Measurements from ENCODE around the gene CDH8.

Gene CDH8

GRCh38 chr16:61946019-61946418 lies 90.2 kb downstream of the CDH8 start:
- TF ChIP-seq, protein P1, sequence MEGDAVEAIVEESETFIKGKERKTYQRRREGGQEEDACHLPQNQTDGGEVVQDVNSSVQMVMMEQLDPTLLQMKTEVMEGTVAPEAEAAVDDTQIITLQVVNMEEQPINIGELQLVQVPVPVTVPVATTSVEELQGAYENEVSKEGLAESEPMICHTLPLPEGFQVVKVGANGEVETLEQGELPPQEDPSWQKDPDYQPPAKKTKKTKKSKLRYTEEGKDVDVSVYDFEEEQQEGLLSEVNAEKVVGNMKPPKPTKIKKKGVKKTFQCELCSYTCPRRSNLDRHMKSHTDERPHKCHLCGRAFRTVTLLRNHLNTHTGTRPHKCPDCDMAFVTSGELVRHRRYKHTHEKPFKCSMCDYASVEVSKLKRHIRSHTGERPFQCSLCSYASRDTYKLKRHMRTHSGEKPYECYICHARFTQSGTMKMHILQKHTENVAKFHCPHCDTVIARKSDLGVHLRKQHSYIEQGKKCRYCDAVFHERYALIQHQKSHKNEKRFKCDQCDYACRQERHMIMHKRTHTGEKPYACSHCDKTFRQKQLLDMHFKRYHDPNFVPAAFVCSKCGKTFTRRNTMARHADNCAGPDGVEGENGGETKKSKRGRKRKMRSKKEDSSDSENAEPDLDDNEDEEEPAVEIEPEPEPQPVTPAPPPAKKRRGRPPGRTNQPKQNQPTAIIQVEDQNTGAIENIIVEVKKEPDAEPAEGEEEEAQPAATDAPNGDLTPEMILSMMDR (conservative IDR thresholded peaks at IDR 0.05; ENCODE audit: control insufficient read depth, insufficient read depth, low read depth, low read length): no peak
- DNase-seq (ENCODE audit: low read depth): no peak
- H3K4me3 ChIP-seq (ENCODE audit: control insufficient read depth, low read depth, low read length): no peak overlapping the region

- no peak overlapping the region for H3K4me3 ChIP-seq (ENCODE audit: control insufficient read depth, low read depth, low read length)
- no peak for DNase-seq (ENCODE audit: low read depth)
- TF ChIP-seq, protein P1 (conservative IDR thresholded peaks at IDR 0.05; ENCODE audit: control insufficient read depth, insufficient read depth, low read depth, low read length): no peak
Measured at GRCh38 chr16:61945511-61945910, 90.7 kb downstream of the CDH8 start.

DNA sequence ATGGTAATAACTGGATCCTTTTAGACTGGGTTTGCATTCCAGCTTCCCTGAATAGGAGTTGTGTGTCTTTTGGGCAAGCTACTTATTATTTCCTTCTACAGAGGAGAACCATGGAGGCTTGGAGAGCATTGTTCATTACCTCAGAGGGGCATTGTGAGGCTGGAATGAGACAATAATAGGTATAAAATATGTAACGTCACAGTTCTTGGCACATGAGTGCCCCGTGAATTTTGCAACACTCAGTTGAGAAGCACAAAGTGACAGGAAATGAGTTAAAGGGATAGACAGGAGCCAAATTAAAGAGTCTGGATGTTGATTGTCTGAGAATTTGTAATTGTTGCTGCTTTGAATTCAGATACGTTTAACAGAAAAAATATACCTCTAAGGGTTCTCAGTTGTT lies 92.2 kb downstream of the CDH8 start:
- TF ChIP-seq, protein P1 (conservative IDR thresholded peaks at IDR 0.05; ENCODE audit: control insufficient read depth, insufficient read depth, low read depth, low read length): no peak
- no peak overlapping the region for H3K4me3 ChIP-seq (ENCODE audit: control insufficient read depth, low read depth, low read length)
- no peak for DNase-seq (ENCODE audit: low read depth)

- TF ChIP-seq, protein P1 (conservative IDR thresholded peaks at IDR 0.05; ENCODE audit: control insufficient read depth, insufficient read depth, low read depth, low read length): no peak
- no peak overlapping the region for H3K4me3 ChIP-seq (ENCODE audit: control insufficient read depth, low read depth, low read length)
- no peak for DNase-seq (ENCODE audit: low read depth)
Measured at GRCh38 chr16:61940611-61941010, 95.6 kb downstream of the CDH8 start.

- no peak for DNase-seq (ENCODE audit: low read depth)
- no peak overlapping the region for H3K4me3 ChIP-seq (ENCODE audit: control insufficient read depth, low read depth, low read length)
- TF ChIP-seq, protein P1 (conservative IDR thresholded peaks at IDR 0.05; ENCODE audit: control insufficient read depth, insufficient read depth, low read depth, low read length): no peak
Measured at GRCh38 chr16:61937646-61938045, 98.6 kb downstream of the CDH8 start.

GRCh38 chr16:61936522-61936921 lies 99.7 kb downstream of the CDH8 start:
- no peak for DNase-seq (ENCODE audit: low read depth)
- TF ChIP-seq, protein P1 (conservative IDR thresholded peaks at IDR 0.05; ENCODE audit: control insufficient read depth, insufficient read depth, low read depth, low read length): no peak
- no peak overlapping the region for H3K4me3 ChIP-seq (ENCODE audit: control insufficient read depth, low read depth, low read length)

- DNase-seq (ENCODE audit: low read depth): no peak
- H3K4me3 ChIP-seq (ENCODE audit: control insufficient read depth, low read depth, low read length): no peak overlapping the region
- TF ChIP-seq, protein P1 (conservative IDR thresholded peaks at IDR 0.05; ENCODE audit: control insufficient read depth, insufficient read depth, low read depth, low read length): no peak
Measured at GRCh38 chr16:61934601-61935000, 101.6 kb downstream of the CDH8 start.
